Stimulated activated CD8-positive, alpha-beta memory T cell treated with anti-CD3 and anti-CD28 coated beads, Interleukin-15, amount 100 ng/mL, for 24 hours (primary cell): ENCODE measurements around the gene SYNPR.
"Not testable (repeated sequence)": the region's sequence is repeated elsewhere in the genome, so short reads cannot be mapped to it uniquely, and the experiment has no call there.

ENCODE experiments used
- DNase-seq: peaks from one replicate; pipeline ENCODE4 v3.0.0-alpha.2; 2020; ENCODE audit warnings: low read depth

SYNPR gene

DNA sequence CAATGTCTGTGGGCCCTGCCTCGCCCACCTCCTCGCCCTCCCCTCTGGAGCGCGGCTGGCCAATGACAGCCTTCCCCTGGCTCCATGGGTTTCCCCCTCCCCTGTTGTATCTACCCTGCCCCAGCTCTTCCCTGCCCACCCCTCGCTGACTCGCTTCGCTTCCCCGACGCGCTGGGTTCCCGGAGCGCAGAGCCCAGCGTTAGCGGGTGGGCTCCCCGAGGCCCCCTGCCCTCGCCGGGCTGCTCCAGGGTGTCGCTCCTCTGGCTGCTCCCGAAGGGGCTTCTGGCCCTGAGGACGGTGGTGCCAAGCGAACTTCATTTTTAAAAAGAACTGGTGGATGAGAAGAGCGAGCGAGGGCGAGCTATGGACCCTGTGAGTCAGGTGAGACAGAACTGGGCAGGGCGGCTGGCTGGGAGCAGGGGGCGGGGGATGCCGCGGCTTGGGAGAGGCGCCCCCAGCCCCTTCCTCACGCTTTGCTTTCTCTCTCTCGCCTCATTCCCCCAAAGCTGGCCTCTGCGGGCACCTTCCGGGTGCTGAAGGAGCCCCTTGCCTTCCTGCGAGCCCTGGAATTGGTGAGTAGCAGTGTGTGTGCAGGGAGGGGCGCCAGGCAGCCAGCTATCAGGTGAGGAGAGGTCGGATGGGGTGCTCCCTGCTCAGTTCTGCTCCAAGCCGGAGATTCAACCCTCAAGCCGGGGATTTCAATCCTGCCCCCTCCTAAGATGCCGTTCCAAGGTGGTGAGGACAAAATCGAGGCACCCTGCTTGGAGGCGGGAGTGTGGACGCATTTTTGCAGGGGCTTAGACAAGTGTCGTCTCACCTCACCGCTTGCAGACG, at the start of gene SYNPR:
TSS of gene SYNPR (plus strand) at position 138 of the 834 bp plus-strand sequence.
- DNase-seq, result no peak

DNA sequence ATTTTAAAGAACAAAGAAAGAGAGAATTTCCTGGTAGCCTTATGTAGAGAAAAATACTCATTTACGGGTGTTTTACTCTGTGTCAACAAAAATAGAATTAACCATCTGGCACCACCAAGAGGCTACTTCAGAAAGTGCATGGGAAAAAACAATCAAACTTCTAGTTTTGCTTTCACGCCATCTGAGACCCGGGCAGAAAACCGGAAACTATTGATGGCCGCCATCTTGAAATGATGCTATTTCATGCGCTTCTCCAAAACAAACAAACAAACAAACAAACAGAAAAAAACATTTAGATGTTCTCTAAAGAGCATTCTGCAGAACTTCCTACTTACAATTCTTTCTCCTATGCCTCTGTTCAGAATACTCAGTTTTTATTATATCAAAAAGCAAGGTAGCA, 49.4 kb upstream of the SYNPR start:
- DNase-seq, result no peak

DNA sequence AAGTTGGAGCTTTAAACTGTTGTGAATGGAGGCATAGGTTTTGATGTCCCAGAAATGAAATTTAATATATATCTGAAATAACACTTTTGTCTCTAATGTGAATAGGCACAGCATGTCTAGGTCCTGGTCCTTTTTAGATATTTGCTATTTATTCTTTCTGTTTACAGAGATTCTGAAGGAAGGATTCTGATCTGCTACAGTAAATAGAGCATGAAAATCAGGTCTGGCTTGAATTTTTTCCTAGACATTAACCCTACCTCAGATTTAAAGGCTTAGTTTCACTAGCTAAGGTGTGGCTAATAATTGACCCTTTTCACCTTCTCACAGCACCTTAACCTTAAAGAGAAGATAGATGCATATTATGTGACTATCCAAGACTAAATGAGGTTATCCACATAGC, 48.0 kb upstream of the SYNPR start:
- no peak for DNase-seq

DNA sequence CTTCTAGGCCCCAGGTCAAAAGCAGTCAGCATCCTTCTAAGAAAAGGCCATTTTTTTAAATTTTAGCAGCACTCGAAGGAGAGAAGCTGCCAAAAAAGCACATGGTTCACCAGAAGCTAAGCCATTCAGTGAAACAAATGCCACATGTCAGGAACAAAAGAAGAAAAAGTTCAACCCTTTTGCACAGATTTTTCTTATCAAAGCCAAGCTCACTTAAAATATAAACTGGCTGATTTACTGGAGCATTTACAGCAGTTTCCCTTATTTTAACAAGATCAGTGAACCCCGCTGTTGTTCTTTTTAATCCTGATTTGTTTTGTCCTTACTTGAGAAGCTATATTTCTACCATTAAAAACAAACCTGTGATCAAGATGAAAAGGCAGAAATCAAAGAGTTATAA, 46.5 kb upstream of the SYNPR start:
- DNase-seq, result no peak

DNA sequence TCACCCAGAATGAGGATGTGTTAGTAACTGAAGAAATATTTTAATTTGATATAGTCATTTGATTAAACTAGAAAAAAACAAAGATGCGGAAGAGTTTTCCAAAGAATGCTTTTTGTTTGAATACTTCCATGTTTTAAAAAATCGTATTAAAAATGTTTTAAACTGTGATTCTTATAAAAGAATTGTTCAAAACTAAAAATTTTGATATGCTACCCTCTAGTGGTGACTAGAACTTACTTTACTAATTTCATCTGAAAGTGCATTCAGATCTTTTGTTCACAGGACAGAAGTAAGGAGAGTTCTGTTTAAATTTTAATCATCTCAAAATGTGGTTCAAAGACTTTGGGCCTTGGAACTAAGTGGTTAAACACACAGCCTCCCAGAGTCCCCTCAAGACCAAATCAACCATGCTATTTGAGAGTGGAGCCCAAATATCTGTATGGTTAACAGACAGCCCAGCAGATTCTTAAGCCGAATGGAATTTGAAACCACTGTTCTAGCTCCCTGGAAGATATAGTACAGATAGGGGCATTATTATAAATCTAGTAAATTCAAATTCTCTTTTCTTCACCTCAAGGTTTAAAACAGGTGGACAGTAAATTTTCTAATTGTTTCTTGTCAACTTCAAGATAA, 45.2 kb upstream of the SYNPR start:
- no peak for DNase-seq

DNA sequence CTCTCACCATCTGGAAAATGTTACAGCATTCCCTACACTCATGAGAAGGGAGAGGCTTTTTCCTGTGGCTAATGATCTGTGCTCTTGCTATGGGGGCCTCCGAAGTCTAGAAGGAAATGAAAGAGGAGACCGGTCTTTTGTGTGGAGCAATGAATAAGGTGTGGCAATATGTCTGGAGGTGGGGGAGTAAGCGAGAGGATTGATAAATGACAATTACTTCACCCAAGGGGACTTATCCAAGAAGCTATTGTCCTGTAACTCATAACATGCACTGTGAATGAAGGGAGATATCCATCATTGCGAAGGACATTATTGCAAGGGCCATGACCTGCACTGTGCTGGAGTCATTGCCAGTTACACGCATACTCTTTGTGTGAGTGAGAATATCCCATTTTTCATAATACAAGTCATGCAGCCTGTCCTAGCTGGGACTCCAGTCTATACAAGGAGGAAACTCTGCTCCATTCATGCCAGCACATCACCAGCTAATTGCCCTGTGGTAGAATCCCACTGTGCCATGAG, 37.7 kb upstream of the SYNPR start:
- no peak for DNase-seq

- DNase-seq, result no peak
Observed at GRCh38 chr3:63242124-63242523, 36.0 kb upstream of the SYNPR start.

DNA sequence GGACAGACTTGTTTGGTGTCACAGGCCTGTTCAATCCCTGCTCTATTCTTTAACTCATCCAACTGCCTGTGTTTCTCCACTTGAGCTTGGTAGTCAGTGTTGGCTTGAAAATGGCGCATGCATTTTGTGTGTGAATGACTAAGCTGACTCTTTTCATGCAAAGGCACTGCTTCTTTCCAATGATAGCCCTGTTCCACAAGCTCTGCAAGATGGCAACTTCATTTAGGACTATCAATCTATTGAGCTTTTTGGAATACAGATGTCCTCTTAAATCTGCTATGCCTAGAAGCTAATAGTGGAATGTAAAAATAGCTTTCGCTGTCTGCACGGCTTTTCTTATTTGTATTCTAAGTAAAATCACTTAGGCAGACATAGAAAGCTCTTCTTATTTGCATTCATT, 33.6 kb upstream of the SYNPR start:
- no peak for DNase-seq

DNA sequence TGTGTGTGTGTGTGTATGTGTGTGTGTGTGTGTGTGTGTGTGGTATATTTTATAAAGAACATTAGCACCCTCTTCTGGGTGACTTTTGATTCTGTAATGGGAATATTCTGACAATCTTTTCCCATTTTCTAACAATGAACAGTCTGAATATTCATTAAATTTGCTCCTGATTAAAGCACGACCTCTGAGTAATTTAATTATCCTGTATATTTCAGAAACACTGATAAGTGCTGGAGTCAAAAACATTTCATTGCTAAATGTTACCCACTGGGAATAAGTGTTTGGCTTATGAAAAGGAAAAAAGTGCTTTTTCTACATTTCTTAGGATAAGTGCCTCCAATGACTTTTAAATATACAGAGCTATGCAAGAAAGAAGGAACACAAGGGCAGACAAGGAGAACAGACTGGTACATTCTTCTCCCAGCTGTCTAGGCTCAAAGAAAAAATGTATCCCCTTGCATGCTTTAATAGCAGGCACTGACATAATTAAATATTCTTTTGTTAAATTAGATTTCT, 32.3 kb upstream of the SYNPR start:
- no peak for DNase-seq

GRCh38 chr3:63248015-63248414, 30.1 kb upstream of the SYNPR start:
- DNase-seq, result no peak

- DNase-seq, result no peak
Observed at GRCh38 chr3:63251499-63251898, 26.6 kb upstream of the SYNPR start.

DNA sequence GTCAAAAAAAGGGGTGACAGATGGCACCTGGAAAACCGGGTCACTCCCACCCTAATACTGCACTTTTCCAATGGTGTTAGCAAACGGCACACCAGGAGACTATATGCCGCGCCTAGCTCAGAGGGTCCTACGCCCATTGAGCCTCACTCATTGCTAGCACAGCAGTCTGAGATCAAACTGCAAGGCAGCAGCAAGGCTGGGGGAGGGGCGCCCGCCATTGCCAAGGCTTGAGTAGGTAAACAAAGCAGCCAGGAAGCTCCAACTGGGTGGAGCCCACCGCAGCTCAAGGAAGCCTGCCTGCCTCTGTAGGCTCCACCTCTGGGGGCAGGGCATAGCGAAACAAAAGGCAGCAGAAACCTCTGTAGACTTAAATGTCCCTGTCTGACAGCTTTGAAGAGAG, 22.3 kb upstream of the SYNPR start:
- not testable (repeated sequence) for DNase-seq

- no peak for DNase-seq
Observed at GRCh38 chr3:63264716-63265115, 13.4 kb upstream of the SYNPR start.

DNA sequence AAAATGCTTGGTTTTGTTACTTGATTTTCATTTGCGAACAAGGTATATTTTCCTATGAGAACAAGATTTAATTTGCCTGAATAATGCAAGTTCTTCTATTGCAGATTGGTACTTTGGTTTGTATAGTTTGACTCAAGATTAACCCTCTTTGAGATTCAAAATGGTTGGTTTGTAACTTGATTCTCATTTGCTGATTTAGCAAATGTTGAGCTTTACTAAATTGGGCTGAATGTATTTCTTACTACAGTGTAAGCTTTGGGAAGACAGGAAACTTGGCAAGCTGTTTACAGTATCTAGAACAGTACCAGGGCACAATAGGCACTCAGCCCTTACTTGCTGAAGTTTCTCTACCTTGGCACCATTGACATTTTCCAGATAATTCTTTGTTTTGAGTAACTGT, 3.7 kb upstream of the SYNPR start:
- no peak for DNase-seq

DNA sequence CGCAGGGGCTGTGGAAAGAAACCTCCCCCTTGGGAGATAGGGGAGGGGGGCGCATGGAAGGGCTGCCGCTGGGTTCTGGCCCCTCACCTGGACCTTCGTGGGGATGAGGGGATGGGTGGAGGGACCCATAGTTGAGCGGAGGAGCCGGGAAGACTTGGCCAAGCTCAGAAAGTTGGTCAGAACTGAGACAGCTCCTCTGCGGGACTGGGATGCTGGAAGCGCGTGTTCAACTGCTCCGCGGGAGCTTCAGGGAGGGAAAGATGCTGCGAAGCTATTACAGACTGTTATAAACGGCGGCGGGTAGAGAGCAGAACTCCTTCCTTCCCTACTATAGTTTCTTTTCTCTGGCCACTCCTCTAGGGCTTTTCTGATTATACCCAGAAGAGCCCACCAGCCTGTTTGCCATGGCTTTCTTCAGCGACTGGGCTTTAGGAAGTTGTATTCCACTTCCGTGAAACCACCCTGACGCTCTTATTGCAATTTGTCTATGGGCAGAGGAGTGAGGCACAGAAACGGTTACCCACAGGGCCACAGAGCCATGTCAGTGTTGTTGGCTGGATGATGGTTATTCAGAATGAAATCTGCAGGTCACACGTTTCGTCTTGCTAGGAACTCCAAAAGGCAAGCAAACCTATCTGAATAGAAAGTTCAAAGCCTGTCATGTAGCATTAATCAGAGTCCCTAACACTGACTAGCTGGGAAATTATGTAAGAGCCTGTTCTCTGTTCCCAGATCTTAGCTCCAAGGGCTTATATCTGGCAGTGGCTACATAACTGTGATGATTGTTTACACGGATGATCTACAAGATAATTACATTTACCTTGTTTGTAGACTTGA, 1.1 kb downstream of the SYNPR start:
- DNase-seq, result no peak

DNA sequence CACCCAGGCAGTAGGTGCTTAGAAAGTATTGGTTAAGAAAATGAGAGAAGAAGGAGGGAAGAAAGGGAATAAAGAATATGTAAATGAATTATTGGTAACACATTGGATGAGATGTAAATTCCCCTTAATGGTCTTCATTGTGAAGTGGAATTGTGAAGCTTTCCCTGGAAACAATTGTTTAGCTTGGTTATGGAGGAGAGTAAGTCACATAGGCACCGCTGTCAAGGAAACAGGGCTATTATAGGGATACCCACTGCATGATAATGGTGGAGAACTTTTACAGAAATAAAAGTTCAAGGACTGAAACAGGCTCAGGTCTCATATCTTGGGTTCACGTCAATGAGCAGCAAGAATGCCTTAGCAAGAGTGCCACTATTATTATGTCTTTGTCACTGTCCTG, 9.5 kb downstream of the SYNPR start:
- DNase-seq, result no peak

- DNase-seq, result no peak
Observed at GRCh38 chr3:63290686-63291085, 12.6 kb downstream of the SYNPR start.

GRCh38 chr3:63294332-63294731, 16.2 kb downstream of the SYNPR start:
- no peak for DNase-seq

- DNase-seq, result no peak
Observed at GRCh38 chr3:63295356-63295755, 17.2 kb downstream of the SYNPR start.

DNA sequence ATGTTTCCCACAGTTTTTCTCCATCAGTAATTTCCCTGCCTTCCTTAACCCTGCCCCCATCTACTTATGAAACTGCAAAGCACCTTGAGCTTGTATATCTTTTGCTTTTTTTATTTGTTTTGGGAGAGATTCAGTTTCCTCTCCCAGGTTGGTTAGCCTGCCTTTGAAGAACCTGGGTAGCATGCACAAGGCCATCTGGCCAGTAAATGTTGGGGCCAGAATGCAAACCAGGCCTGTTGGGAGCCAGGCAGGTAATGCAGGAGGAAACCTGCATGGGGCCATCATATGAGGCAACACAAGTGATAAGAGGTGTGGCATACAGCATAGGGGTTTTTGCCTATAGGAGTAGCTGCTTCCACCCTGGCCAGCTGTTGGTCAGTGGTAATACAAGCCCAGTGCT, 17.7 kb downstream of the SYNPR start:
- no peak for DNase-seq

DNA sequence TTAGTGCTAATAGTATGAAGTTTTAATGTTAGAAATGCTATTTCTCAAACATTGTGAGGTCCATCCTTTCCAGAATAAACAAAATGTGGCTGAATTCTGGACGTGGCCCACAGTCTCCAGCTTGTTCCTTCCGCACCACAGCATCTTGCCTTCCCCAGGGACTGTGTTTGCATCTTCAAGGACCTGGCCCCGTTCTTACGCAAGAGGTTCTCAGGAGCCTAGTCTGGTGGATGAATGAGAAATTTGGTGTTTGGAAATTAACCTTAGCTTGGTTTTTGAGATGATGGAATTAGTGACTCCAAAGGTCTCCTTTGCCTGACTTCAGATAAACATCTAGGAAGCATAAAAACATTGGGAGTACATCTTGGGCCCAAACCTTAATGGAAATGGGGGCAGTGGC, 18.1 kb downstream of the SYNPR start:
- DNase-seq, result no peak

- DNase-seq, result no peak
Observed at GRCh38 chr3:63303238-63303637, 25.1 kb downstream of the SYNPR start.
